Gastroesophageal sphincter (tissue), 3 donors: ENCODE measurements around the gene EPB41L3.

Experiments
- CTCF ChIP-seq, 4 experiments: fragments of 200-600 bp in 2 of 4; fragments of 450-650 bp in 2 of 4; sonication (generic) in 1 of 4; IDR thresholded peaks; one replicate each; pipeline ENCODE4 v1.5.1; 2017 to 2019; ENCODE audit warnings: antibody characterized with exemption in 4 of 4, mild to moderate bottlenecking in 2 of 4, moderate library complexity in 2 of 4
- EP300 ChIP-seq: sonication (generic); formaldehyde crosslinking; IDR thresholded peaks from one replicate; pipeline ENCODE4 v1.6.1; 2017; ENCODE audit warnings: antibody characterized with exemption, mild to moderate bottlenecking
- POLR2A ChIP-seq, 2 donors: fragments of 450-650 bp; IDR thresholded peaks; one replicate each; pipeline ENCODE4 v1.6.1; 2017; ENCODE audit warnings: antibody characterized with exemption in 2 of 2, mild to moderate bottlenecking in 2 of 2, moderate library complexity in 1 of 2
- POLR2AphosphoS5 ChIP-seq: sonication (generic); formaldehyde crosslinking; IDR thresholded peaks from one replicate; pipeline ENCODE4 v1.6.1; 2017; ENCODE audit warnings: antibody characterized with exemption

DNA sequence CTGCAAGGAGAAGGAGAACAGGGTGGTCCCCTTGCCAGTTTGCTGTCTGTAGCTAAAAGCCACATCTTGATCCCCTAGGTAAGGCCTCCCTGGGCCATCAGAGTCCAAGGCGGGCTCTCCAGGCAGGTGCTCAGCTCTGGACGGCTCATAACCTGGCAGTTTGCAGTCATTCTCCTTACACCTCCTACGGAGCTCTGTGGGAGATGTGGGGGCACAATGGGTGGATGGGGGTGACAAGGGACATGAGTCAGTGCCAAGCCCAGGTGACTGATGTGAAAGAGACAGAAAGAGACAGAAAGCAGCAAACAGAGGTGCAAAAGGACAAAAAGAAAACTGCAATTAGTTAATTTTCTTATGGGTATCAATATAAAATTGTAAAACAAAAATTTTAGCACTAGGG lies 127.7 kb downstream of the EPB41L3 start:
- TF ChIP-seq POLR2AphosphoS5 (no peak), POLR2A (IDR thresholded peaks at IDR 0.05) (no peak), CTCF (IDR thresholded peaks at IDR 0.05) (no peak), EP300 (no peak)
